Neural progenitor cell (in vitro differentiated cells): ENCODE measurements around the gene PPT2. TPM values are rescaled to one million over a fixed set of nuclear protein-coding genes. Genes with fewer than 3 reads are reported as not detected.

ENCODE experiments used
- DNase-seq: peaks from one replicate; pipeline ENCODE4 v3.0.0-alpha.2; 2016; ENCODE audit warnings: low spot score
- H2AFZ ChIP-seq: fragments of 200-600 bp; sonication (generic); replicated peaks from 2 replicates; pipeline ENCODE4 v1.6.1; 2016; ENCODE audit warnings: antibody characterized with exemption
- H3F3A ChIP-seq: fragments of 200-600 bp; sonication (generic); 2 replicates; pipeline ENCODE4 v1.6.1; 2016; ENCODE audit warnings: antibody characterized with exemption, low read depth
- H3K27ac ChIP-seq: fragments of 200-600 bp; sonication (generic); 2 replicates; pipeline ENCODE4 v1.5.1; 2016; ENCODE audit warnings: mild to moderate bottlenecking
- H3K27me3 ChIP-seq: fragments of 200-600 bp; sonication (generic); 2 replicates; pipeline ENCODE4 v1.6.1; 2016; ENCODE audit warnings: mild to moderate bottlenecking, moderate library complexity
- H3K36me3 ChIP-seq: fragments of 200-600 bp; sonication (generic); 2 replicates; pipeline ENCODE4 v1.5.1; 2016
- H3K4me1 ChIP-seq: fragments of 200-600 bp; sonication (generic); 2 replicates; pipeline ENCODE4 v1.6.1; 2016; ENCODE audit warnings: mixed run types
- H3K4me2 ChIP-seq: fragments of 200-600 bp; sonication (generic); 2 replicates; pipeline ENCODE4 v1.6.1; 2016
- H3K4me3 ChIP-seq: fragments of 200-600 bp; sonication (generic); 2 replicates; pipeline ENCODE4 v1.5.1; 2016
- H3K79me2 ChIP-seq: fragments of 200-600 bp; sonication (generic); 2 replicates; pipeline ENCODE4 v1.6.1; 2016; ENCODE audit warnings: low read depth
- H3K9ac ChIP-seq: fragments of 200-600 bp; sonication (generic); 2 replicates; pipeline ENCODE4 v1.6.1; 2016
- H3K9me3 ChIP-seq: fragments of 200-600 bp; sonication (generic); 2 replicates; pipeline ENCODE4 v1.5.1; 2016; ENCODE audit warnings: low read depth
- H4K20me1 ChIP-seq: fragments of 200-600 bp; sonication (generic); 2 replicates; pipeline ENCODE4 v1.6.1; 2016; ENCODE audit warnings: low read depth
- H3K27ac Mint-ChIP-seq: 3 replicates; pipeline ENCODE4 v1.8.0; 2021; ENCODE audit warnings: mixed read lengths
- H3K27me3 Mint-ChIP-seq: 2 replicates; pipeline ENCODE4 v1.8.0; 2022; ENCODE audit warnings: low read depth, mild to moderate bottlenecking, inconsistent platforms, moderate library complexity, mixed read lengths; ENCODE audit not compliant: insufficient read depth
- H3K36me3 Mint-ChIP-seq: 3 replicates; pipeline ENCODE4 v1.8.0; 2021; ENCODE audit warnings: mixed read lengths
- H3K4me1 Mint-ChIP-seq: 3 replicates; pipeline ENCODE4 v1.8.0; 2021; ENCODE audit warnings: mixed read lengths
- H3K4me3 Mint-ChIP-seq: 3 replicates; pipeline ENCODE4 v1.8.0; 2021; ENCODE audit warnings: mild to moderate bottlenecking, moderate library complexity, mixed read lengths
- H3K9me3 Mint-ChIP-seq: 3 replicates; pipeline ENCODE4 v1.8.0; 2020; ENCODE audit warnings: mixed read lengths
- CTCF ChIP-seq: fragments of 200-600 bp; sonication (generic); IDR thresholded peaks from 2 replicates; pipeline ENCODE4 v1.5.1; 2017; ENCODE audit warnings: antibody characterized with exemption, mild to moderate bottlenecking
- EZH2 ChIP-seq: fragments of 200-600 bp; sonication (generic); IDR thresholded peaks from 2 replicates; pipeline ENCODE4 v1.6.1; 2017; ENCODE audit warnings: antibody characterized with exemption, mild to moderate bottlenecking, moderate library complexity
- EZH2phosphoT487 ChIP-seq: fragments of 200-600 bp; sonication (generic); IDR thresholded peaks from 2 replicates; pipeline ENCODE4 v1.6.1; 2017; ENCODE audit warnings: antibody characterized with exemption
- total RNA-seq: library from RNA; depleted of rRNA; stranded (reverse); fragments of >200 nt; gene quantifications from 2 replicates; pipeline ENCODE4 v1.2.3, GENCODE V29; 2015; ENCODE audit warnings: low replicate concordance

The PPT2 gene
- total RNA-seq, 1 donor from 2014 or later: 18.6 TPM

DNA sequence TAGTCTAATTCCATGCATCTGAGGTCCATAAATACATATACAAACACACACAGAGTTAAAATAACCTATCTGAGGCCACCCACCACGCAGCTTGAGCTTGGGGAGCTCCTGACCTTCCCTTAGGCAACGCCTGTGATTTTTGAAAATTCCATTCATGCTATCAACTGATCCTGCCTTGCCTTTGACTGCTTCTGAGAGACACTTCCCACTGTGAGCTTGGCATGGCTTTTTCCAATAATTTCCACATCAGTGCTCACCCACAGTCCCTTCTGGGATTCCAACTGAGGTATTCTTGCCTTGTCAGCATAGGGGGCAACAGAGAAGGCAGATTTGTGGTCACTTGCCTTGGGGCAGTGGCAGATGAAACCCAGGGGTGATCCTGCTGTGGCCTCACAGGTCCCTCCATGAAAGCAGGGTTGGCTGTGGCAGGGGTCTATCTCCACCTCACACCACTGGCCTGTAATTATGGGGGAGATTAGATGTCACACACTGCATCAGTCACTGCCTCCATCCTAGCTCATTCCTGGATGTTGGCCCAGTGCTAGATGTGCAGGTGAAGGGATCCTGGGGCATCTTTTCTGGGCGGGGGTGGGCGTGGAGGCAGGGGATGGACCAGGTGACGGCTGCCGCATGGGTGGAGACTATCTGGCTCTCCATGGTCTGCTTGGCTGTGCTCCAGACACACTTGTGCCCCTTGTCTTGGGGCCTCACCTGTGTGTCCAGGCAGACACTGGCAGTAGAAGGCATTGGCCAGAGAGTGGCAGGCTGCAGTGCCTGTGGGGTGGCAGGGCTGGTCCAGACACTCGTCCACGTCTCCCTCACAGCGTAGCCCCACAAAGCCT lies 49.7 kb downstream of the PPT2 start:
- Histone ChIP-seq H4K20me1 (no peaks in the 10 kb centered on the region), H3K9me3 (no peaks in the 10 kb centered on the region), H3K36me3 (no peaks in the 10 kb centered on the region), H3K4me3 (no peak overlapping the region), H3K79me2 (no peaks in the 10 kb centered on the region), H2AFZ (no peak overlapping the region), H3K4me1 (peaks cover 13% of the 10 kb centered on the region), H3K27me3 (peaks cover 5% of the 10 kb centered on the region), H3K27ac (no peak overlapping the region), H3K4me2 (no peak overlapping the region), H3F3A (no peaks in the 10 kb centered on the region), H3K9ac (no peak overlapping the region)
- TF ChIP-seq EZH2phosphoT487: no peak
- TF ChIP-seq CTCF: no peak
- no peak for TF ChIP-seq EZH2
- Mint-ChIP-seq H3K9me3 (peaks cover 8% of the 10 kb centered on the region), H3K4me3 (peak overlapping the region; percentile 36), H3K4me1 (peaks cover 37% of the 10 kb centered on the region), H3K27me3 (peaks cover 11% of the 10 kb centered on the region), H3K27ac (peak overlapping the region; percentile 97), H3K36me3 (no peaks in the 10 kb centered on the region)
- peak; percentile 55 for DNase-seq

GRCh38 chr6:32204268-32204715 lies 50.4 kb downstream of the PPT2 start:
- no peak overlapping the region for H3K4me3 ChIP-seq
- DNase-seq: no peak
- no peaks in the 10 kb centered on the region for H3K79me2 ChIP-seq
- no peak overlapping the region for H2AFZ ChIP-seq
- H3K27me3 ChIP-seq: peaks cover 5% of the 10 kb centered on the region
- Mint-ChIP-seq H3K4me3 (peak overlapping the region; percentile 28), H3K9me3 (peaks cover 8% of the 10 kb centered on the region), H3K27ac (peak overlapping the region; percentile 42), H3K36me3 (no peaks in the 10 kb centered on the region), H3K27me3 (peaks cover 14% of the 10 kb centered on the region), H3K4me1 (peaks cover 37% of the 10 kb centered on the region)
- H3K4me1 ChIP-seq: peaks cover 13% of the 10 kb centered on the region
- H3F3A ChIP-seq: no peaks in the 10 kb centered on the region
- TF ChIP-seq CTCF (no peak), EZH2phosphoT487 (no peak), EZH2 (no peak)
- H3K9ac ChIP-seq: no peak overlapping the region
- no peaks in the 10 kb centered on the region for H3K36me3 ChIP-seq
- no peaks in the 10 kb centered on the region for H4K20me1 ChIP-seq
- no peaks in the 10 kb centered on the region for H3K9me3 ChIP-seq
- H3K4me2 ChIP-seq: no peak overlapping the region
- H3K27ac ChIP-seq: no peak overlapping the region

- Histone ChIP-seq H3K4me1 (peaks cover 1% of the 10 kb centered on the region), H3K36me3 (no peaks in the 10 kb centered on the region), H3F3A (no peaks in the 10 kb centered on the region), H3K27me3 (peaks cover 5% of the 10 kb centered on the region), H4K20me1 (no peaks in the 10 kb centered on the region), H3K27ac (no peak overlapping the region), H2AFZ (no peak overlapping the region), H3K79me2 (no peaks in the 10 kb centered on the region), H3K4me2 (no peak overlapping the region), H3K4me3 (no peak overlapping the region), H3K9me3 (no peaks in the 10 kb centered on the region), H3K9ac (no peak overlapping the region)
- Mint-ChIP-seq H3K27ac (no peak overlapping the region), H3K36me3 (no peaks in the 10 kb centered on the region), H3K27me3 (peaks cover 21% of the 10 kb centered on the region), H3K4me3 (no peak overlapping the region), H3K4me1 (peaks cover 6% of the 10 kb centered on the region), H3K9me3 (peaks cover 8% of the 10 kb centered on the region)
- no peak for DNase-seq
- no peak for TF ChIP-seq EZH2
- no peak for TF ChIP-seq EZH2phosphoT487
- TF ChIP-seq CTCF: no peak
Measured at GRCh38 chr6:32208996-32209395, 55.1 kb downstream of the PPT2 start.
